HG02870 (cell line): ENCODE measurements around the gene ITPKB.
A peak's percentile ranks its signal among the peaks of the same experiment; 100 is the strongest.
"Not testable (repeated sequence)": the region's sequence is repeated elsewhere in the genome, so short reads cannot be mapped to it uniquely, and the experiment has no call there.

ENCODE experiments used
- ATAC-seq: cut with Tn5 transposase; IDR thresholded peaks from one replicate; pipeline ENCODE4 v1.9.1; 2021; ENCODE audit warnings: mild to moderate bottlenecking, moderate library complexity; ENCODE audit not compliant: unreplicated experiment

Gene ITPKB

DNA sequence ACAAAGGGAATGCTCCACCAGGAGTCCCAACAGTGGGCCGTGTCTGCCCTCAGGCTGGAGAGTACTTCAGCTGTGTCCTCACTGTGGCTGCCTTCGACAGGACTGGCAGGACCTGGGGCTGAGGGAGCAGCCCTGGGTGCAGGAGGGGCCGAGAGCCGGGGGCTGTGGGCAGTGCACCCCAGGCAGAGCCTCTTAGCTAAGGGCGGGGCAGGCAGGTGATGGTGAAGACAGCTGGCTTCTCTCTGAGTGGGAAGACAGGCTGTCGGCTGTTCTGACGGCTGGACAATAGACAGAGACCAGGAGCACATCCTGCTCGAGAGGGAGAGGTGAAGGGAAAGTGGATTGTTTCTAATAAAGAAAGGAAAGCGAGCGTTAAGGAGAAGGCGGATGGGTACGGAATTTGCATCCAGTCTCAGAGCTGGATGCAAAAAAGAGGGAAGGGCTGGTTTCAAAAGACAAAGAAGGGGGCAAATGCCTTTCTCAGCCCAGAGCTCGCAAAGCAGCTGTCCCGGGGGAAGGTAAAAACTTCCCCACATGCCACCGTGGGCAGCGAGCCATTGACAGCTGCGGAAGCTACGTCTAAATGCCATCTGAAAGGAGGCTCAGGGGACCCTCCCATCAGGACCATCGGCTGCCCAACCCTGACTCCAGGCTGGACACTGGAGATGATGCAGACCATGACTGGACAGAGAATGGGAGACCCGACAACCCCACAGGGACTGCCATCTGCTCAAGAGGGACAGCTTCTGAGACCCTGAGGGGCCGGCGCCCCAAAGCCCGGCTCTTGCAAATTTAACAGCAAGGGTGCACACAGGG is 98.6 kb downstream of the ITPKB start:
- no peak for ATAC-seq

DNA sequence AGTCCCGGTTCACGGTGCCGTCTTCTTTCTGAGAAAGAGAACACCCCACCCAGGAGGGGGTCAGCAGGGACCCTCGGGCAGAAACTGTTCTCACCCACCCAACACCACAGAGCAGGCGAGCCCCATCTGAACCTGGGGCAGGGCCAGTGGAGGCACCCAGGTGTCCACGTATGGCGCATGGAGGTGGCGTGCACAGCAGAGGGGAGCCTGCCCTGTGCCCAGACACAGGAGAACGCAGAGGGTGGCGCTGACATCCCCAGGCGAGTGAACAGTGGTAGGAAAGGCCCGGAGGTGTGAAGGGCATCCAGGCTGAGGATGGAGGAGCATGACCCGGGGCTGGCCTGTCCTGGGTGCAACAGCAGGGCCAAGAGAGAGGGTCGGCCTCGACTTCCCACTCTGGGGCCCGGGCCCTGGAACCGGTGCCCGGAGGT is 99.4 kb downstream of the ITPKB start:
- ATAC-seq: no peak

DNA sequence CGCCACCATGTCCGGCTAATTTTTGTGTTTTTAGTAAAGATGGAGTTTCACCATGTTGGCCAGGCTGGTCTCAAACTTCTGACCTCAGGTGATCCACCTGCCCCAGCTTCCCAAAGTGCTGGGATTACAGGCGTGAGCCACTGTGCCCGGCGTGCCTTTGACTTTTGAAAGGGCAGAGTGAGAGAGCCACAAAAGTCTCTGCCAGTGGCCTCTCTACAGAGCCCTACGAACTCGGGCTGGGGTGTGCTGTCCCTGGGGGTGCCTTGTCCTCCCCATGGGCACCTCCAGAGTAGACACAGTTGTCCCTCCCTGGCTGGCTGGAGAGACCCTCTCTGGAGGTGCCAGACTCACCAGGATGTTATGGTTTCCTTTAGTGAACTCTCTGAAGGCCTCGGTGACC is 99.9 kb downstream of the ITPKB start:
- ATAC-seq: not testable (repeated sequence)

DNA sequence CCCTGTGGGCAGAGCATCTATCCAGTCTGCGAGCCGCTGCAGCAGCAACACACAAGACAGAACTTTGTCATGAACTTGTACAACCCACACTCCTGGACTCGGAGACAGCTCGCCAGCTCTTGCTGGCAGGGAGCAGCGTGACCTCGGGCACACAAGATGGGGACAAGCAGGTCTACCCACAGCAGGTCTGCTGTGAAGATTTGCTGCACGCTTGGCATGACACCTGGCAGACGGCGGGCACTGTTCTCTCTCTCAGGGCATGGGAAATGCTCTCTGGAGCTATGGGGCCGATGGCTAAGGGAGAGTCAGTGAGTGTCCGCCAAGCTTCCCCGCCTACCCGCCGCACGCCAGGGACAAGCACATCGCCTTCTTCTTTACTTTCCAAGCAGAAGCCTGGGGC is 100.5 kb downstream of the ITPKB start:
- ATAC-seq: no peak

DNA sequence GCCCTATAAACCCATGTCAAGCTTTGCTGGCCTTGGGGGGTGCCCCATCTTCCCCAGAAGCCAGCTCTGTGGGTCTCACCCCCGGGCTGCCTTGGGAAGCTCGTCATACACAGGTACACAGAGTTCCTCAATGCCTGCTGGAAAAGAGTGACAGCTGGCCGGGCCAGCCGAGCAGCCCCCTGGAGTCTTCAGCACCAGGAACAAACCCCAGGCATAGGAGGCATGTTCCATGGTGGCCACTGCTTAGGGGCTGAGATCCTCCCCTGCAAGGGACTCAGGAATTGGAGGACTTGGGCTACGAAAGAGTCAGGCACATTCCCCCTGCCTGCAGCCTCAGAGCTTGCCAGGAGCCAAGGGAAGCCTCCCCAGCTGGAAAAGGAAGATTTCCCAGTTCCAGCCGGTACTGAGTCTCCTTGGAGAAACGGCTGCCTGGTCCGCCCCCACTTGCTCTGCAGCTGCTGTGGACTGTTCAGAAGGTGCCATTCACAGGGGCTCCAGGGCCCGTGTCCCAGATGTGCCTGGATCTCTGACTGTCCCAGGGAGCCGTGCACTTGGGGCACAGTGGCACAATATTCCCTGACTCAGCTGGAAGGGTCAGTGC is 101.0 kb downstream of the ITPKB start:
- ATAC-seq: no peak

DNA sequence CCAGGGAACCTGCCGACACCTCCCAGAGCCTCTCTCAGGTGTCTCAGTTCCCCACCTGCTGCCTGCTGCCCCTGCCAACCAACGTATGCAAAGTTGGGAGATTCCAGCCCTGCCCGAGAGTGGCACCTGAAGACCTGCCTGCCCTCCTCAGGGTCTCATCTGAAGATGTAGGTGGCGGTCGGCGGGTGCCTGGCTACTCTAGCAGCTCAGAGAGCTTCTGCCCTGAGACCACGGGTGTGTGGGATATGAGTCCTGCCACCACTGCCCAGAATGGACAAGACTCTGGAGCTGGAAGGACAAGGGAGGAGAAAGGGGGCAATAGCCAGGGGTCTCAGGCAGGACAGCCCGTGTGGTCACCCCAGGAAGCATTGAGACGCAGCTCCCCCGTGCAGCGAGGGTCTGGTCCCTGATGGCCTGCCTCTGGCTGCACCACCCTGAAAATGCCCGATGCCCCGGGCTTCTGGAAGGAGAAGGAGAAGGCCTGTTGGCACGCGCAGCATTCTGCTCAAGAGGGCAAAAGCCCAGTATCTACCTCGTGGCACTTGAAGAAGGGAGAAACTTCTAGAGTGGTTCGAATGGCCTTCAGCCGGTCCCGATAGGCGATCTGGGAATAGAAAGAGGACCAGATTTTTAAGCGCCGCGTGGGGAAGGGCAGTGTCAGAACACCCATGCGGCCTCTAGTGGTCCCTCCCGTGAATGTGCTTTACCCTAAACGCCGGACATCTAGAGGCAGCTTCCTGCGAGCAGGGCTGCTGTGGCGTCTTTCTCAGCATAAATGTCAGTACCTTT is 101.7 kb downstream of the ITPKB start:
- ATAC-seq: no peak

DNA sequence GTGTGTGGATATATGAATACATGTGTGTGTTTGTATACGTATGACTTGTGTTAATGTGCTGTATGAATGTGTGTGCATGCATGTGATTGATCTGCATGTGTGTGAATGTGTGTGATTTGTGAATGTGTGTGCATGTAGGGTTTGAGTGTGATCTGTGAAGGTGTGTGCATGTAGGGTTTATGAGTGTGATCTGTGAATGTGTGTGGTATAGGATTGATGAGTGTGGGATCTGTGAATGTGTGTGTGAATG is 102.3 kb downstream of the ITPKB start:
- no peak for ATAC-seq

DNA sequence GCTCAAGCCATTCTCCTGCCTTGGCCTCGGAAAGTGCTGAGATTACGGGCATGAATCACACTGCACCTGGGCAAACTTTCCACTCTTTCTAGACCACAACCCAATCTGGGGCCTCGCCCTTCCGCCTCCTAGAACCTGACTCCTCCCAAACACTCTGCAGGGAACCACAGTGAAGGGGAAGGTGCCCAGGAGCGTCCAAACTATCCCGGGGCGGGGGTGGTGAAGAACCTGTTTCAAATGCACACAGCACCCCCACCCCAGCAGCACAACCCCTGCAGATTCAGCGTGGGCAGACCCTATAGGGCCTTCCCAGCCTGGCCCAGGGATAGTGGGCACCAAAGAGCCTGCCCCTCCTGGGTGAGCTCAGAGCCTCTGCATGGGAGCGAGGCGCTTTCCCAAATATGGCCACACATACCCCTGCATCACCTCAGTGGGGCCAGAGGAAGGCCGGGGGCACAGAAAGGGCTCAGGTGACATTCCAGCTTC is 103.6 kb downstream of the ITPKB start:
- ATAC-seq: no peak

DNA sequence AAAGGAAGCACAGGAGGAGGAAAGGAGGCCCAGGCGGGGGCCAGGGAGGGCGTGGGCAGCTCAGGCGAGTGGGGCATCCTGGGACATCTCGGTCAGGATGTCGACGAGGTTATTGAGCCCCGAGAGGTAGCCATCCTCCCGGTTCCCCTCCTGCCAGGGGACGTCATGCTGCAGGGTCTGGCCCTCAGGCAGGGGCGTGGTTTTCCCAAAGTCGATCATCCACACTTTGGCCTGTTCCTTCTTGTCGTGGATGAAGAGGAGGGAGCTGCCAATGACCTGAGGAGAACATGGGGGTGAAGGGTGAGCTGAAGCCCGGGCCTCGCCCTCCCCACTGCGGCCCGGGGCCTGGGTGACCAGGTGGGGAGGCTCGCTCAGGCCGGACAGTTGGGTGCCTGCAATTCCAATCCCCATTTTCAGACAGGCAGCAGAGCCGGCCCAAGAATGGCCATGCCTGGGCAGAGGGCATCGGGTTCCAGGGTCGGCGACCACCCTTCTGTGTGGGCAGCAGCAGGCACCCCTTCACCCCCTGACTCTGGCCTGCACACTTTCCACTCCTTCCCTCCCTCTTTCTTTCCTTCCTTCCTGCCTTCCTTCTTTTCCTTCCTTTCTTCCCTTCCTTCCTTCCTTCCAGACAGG is 104.4 kb downstream of the ITPKB start:
- no peak for ATAC-seq

DNA sequence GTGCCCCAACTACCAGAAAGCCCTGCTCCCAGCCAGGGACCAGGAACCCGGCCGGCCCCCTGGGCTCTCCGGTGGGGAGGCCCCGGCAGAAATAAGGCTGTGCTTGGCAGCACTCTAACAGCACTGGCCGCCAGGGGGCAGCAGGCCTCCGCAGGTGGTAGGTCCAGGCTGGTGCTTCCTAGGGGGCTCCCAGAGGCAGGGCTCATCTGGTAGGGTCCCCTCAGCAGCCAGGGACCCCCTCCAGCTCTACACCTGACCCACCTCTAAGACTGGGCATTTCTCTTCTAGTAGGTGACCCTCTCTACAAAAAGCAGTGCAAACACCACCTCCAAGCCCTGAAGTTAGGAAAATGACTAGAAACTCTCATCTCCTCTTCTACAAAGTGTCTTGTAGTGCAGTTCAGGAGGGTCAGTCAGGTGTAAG is 104.9 kb downstream of the ITPKB start:
- peak; percentile 69 for ATAC-seq

DNA sequence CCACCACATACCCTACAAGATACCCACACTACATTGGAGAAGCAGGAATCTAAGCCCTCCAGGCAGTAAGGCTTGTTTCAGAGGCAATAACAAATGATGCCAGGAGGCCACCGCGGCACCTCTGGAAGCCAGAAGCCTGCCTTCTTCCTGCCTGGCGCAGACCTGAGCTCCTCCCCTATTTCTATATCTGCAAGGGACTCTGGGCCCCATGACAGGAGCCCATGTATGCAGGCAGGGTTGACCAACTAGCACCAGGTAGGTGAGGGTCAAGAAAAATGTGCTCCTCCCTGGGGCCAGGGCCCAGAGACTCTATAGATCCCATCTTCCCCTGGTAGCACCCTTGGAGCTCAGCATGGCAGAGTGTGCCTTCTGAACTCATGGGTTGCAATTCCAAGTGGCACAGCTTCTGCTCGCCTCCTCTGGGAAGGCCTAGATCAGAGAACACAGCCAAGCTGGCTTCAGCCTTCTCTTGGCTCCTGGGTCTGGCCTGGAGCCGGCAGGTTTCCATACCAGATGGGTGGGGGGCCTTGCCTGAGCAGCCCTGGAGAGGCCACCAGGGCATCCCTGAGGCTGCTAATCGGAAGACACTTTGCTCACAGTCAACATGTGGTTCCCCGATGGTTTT is 105.4 kb downstream of the ITPKB start:
- ATAC-seq: no peak

DNA sequence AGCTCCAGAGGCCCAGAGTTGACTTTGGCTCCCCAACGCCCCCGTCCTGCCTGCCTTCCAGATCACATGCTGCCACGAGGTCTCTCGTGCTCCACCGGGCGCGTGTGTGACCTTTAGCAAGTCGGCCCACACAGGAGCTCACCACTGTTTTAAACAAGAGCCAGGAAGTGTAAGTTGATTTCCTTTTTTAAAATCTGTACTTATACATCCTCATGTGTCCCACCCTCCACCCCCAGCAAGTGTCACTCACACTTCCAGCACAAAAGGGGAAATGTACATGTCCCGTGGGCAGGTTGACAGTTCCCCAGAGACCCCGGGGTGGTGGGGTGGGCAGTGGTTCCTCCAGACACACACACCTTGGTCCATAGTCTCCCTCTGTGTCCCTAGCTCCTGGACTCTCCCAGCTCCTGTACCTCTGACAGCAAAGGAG is 106.1 kb downstream of the ITPKB start:
- ATAC-seq: no peak

DNA sequence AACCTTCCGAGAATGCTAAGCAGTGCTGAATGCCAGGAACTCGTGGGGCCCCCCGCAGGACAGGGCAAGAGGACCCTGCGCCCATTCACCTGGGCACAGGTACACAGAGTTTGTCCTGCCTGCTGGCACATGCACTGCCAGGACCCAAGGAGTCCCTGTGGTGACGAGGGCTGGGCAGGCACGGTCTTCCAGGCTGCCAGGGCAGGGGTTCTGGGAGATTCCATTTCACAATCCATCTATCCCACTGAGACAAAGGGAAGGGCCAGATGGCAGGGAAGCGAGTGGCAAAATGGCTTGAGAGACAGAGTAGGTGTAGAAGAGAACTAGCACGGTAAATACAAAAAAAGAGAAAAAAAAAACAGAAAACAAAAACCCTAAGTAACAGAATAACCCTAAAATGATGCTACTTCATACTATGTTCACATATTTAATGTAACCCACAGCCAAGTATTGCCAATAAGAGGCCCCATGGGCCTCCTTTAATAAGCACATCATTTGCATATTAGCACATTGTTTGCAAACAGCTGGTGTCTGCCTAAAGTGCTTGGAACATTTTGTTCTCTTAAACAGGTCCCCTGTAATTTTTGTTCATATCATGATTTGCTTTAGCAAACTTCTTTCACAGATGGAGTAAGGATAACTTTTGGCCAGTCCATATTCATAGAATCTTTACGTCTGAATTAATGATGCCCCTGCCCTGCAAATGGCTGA is 106.8 kb downstream of the ITPKB start:
- ATAC-seq: no peak

DNA sequence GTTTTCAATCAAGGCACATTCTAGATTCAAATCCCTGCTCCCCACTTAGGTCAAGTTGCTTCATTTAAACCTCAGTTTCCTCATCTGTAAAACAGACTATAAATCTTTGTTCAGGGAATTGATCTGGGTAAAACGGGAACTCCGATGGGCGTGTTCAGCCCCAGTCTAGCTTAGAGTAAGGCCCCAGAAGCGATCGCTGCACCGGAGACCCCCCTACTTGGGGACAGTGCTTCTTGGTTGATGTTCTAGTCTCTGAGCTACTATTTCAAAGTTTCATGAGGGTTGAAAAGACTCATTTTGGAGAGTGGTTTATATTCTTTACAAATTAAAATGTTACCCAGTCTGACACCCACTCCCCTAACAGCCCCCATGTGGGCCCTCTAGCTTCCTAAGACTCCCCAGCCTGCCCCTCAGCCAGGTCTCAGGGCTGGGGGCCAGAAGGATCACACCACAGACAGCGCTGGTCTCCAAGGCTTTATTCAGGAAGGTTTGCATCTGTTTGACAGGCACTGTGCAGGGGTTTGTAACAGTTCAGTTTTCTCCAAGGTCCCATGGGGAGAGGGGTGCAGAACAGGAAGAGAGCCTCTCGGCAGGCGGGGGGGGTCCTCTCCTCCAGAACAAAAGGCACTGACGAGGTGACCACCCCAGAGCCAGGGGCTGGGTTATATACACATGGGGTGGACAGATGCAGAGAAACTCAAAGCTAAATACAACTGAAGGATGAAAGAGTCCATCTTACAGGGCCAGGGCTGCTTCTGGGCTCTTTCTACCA is 107.7 kb downstream of the ITPKB start:
- no peak for ATAC-seq

DNA sequence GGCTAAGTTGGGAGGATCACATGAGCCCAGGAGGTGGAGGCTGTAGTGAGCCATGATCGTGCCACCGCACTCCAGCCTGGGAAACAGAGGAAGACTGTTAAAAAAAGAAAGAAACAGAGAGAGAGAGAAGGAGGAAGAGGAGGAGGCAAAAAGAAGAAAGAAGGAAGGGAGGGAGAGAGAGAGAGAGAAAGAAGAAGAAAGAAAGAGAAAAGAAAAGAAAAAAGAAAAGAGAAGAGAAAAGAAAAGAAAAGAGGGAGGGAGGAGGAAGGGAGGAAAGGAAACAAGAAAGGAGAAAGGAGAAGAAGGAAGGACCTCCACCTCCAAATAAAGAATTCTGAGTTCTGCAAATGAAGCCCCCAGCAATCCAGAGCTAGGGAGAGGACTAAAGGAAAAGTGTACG is 108.5 kb downstream of the ITPKB start:
- ATAC-seq: no peak

DNA sequence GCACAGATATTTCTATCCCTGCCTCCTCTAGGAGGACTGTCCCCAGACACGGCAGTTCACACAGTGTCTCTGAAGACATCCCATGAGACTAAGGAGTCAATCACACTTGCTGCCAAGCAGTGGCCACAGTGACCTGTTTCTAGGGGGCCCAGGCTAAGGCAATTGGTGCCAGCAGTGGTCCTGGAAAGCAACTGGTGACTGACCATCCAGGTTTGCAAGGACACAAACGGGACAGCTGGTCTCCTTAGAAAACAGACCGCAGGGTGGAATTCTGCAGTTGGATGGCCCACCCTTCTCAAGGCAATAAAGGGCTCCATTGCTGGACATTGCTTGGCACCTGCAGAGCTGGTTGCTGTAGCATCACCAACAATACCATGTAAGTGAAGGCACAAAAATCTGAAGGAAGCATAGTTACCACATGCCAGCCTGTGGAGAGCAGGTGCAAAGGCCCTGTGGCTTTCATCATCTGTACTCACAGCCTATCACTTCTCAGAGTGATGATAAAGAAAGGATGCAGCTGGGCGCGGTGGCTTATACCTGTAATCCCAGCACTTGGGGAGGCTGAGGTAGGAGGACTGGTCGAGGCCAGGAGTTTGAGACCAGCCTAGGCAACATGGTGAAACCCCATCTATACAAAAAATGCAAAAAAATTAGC is 109.1 kb downstream of the ITPKB start:
- ATAC-seq: no peak

DNA sequence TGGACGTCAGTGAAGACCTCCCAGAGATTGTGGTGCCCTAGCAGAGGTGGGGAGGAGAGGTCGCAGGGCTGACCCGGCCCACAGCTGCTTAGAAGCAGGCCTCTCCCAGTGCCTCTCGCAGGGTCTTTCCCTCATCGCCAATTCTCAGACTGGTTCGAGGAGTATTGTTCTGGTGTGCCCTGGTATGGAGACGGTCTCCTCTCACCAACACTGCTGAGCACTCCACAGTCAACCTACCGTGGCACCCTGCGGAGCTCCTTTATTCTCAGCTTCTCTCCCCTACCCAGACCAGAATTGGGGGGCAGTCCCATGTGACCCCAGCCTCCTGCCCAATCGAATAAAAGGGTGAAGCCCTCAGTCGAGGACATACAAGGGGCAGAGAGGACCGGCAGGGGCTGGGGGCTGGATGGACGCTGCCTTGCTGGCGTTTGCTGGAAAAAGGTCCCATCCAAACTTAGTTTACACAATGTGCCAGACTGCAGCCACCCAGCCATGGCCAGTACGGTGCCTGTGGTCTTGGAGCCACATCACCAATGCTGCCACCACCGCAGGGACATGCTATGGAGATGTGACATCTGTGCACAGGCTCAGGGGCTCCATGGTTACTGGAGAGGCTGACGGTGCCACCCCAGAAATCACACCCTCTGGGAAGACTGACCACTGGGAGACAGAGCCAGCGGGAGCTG is 109.7 kb downstream of the ITPKB start:
- ATAC-seq: no peak

DNA sequence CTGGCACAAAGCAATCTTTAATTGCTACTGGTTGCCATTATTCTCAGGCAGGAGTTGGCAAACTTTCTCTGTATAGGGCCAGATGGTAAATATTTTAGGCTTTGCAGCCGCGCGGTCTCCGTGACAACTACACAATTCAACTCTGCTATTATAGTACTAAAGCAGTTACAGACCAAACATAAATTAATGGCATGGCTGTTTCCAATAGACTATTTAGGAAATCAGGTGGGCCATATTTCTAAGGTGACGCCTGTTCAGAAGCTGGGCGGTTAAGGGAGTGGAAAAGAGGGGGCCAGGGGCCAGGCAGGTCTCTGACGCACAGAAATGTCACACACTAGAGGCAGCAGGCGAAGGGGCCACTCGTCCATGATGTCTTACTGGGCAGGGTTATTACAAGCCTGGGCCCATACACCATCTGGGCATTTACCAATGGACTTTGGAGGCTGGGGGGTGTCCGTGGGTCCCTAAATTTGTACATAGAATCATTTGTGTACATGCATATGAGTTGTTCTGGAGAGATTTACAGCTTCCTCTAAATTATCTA is 110.4 kb downstream of the ITPKB start:
- ATAC-seq: no peak
